NCI-H510A treated with DMSO at 0.1 percent for 48 hours (cell line): Measurements from ENCODE around the gene ADCY2.
A peak's percentile ranks its signal among the peaks of the same experiment; 100 is the strongest.

Experiments used
- DNase-seq: peaks from one replicate; lab custom pipeline; 2025; lab: John Stamatoyannopoulos, UW

ADCY2 gene

DNA sequence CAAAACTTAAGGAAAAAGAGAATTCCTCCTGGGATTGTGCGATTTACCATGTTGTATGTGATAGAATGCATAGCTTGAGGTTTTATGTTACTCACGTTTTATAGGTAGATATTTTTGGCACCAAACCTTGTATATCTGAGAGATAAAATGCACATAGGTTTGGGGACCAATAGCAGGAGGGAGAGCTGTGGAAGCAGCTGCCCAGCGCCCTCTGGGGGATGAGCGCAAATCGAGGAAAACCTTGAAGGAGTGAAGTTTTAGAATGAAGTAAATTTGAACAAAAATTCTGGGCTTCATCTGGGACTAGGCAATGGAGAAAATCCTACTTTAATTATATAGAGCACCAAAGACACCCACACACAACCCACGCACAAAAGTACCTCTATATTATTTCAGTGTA, 197.0 kb downstream of the ADCY2 start:
- DNase-seq = no peak

DNA sequence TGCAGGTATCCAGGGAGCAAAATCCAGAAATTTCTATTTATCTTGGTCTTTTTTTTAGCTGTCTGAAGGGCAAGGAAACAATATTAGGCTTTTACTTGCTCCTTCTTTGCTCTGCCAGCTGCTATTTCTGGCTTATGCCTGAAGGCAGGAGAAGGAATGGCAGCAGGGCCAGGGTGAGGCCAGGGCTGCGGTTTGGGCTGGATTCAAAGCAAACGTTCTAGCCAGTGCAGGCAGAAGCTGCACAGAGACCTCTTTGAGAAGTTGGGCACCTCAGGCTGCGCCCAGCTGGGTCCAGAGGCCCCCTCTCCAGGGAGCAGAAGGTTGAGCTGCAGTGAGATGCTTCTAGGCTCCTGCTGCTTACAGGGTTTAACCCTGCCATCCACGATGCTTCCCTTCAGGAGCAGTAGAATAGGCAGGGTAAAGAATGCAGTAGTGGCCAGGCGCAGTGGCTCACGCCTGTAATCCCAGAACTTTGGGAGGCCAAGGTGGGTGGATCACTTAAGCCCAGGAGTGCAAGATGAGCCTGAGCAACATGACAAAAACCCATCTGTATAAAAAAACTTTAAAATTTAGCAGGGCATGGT, 201.2 kb downstream of the ADCY2 start:
- DNase-seq = no peak

DNA sequence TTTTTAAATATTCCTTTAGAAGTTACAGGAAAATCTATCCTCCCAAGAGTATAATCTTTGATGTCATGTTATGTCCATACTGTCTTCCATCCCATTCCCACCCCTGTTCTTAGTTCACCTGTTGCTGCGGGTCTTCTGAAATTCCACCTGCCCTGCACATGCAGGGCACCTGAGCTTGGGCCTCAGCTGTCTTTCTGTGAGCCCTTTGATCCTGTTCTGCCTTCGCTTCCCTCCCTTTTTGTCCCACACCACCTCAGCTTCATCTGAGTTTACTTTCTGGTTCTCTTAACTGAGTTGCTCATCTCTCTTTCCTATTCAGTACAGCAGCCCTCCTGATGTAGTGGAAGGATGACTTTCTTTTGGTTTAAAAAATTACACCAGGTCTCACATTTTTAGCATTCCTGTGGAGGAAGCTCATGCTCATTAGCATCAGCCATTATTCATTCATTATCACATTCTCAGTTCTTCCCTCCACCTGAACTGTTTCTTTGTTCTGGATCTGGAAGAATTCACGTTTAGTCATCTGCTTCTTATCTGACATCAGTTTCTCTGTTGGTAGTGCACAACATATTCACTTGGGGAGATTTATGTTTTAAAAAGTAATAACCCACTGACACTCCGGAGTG, 211.0 kb downstream of the ADCY2 start:
- DNase-seq = no peak

DNA sequence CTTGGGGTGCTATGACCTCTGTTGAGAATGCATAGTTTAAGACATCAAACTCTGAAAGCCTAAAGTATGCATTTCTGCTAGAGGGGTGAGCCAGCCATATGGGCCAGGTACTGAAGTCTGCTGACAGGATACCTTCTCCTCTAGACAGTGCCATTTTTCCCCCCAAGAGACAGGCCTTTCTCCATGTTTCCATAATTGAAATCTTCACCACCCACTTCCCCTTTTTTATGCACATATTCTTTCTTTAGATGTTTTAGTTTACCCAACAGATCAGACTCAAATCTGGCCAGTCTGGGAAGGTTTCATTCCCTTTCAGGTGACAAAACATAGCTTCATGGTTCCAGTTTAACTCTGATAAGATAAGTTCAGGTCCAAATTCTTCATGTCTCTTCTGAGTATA, 212.8 kb downstream of the ADCY2 start:
- no peak for DNase-seq

DNA sequence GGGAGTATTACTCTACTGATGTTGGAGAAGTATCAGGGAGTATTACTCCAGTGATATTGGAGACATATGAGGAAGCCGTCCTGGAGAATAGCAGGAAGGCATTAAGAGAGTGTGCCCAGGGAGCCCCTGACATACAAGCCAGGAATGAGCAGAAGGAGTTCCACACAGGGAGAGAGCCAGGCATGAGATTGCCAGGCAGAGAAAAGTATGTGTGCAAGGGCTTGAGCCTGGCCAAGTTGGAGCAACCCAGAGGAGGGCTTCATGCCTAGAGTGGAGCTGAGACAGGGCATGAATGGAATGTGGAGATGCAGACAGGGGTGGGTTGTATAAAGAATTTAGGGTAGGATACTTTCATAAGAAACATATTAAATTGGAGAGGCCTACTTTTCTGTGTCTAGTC, 213.8 kb downstream of the ADCY2 start:
- DNase-seq = no peak

DNA sequence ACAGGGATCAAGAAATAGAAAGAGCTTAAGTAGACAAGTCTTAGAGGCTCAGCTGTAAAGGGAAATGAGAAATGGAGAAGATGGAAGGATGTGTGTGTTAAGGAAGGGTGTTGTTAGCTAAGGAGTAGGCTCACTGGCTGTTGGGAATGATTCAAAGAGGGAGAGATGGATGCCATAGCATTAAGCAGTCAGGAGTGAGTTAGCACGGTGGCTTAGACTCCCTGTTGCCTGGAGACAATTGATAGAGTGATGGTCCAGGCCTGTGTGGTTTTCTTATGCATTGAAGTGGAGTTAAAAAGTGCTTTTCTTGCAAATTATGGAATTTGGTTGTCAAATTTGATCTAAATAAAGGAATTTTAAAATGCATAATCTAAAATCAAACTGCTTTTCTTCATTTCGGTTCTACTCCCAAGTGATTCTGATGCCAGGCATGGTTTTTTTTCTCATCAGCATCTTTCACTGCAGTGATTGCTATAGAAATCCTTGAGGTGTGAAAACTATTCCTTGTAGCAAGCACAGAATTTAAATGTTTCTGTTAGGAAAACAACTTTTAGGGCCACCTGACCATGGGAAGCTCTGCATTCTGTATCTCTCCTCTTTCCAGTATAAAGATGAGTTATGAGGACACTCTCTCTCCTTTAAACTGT, 214.7 kb downstream of the ADCY2 start:
- no peak for DNase-seq

DNA sequence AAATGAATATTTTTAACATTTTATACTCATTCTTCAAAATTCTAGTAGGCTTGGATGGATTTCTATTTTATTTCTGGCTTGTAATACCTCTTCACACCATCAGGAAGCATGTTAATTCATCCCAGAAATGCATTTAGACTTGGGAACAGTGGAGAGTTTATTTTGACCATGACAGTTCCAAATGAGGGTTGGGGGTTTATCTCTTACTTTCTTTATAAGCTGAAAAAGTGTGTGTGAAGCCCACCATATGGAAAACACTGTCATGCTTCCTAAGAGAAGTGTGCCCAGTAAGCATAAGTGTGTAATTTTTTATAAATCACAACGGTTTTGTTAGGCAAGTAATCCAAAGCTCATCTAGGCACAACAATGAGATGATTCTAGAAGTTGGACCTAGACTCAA, 215.6 kb downstream of the ADCY2 start:
- DNase-seq = no peak

DNA sequence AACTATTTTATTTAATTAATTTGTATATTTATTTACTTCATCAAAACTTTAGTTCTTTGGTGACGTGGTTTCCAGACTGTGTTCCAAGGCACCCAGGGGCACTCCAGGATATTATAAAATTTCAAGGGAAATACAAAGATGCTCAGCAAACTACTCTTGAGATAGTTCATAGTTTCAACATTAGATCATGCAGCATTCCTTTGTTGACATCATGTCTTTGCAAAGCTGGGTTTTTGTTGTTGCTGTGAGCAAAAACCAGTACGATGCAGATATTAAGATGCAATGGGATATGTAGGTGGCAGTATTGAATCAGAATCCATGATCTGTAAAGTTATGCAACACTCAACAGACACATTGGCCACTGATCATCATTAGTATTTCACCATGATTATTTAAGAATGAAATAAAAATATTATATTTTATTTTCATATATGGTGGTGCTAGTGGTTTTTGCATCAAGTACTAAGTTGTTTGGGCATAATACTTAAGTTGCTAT, 219.7 kb downstream of the ADCY2 start:
- no peak for DNase-seq

DNA sequence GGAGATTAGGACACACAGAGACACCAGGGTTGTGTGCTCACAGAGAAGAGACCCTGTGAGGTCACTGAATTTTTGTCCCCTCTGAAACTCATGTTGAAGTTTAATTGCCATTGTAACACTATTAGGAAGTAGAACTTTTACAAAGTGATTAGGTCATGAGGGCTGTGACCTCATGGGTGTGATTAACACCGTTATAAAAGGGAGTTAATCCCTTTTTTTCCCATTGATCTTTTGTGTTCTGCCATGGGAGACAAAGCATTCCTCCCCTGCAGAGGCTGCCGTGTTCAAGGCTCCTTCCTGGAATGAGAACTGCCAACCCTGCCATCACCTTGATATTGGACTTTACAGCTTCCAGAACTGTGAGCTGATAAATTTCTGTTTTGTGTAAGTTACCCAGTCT, 221.0 kb downstream of the ADCY2 start:
- no peak for DNase-seq

DNA sequence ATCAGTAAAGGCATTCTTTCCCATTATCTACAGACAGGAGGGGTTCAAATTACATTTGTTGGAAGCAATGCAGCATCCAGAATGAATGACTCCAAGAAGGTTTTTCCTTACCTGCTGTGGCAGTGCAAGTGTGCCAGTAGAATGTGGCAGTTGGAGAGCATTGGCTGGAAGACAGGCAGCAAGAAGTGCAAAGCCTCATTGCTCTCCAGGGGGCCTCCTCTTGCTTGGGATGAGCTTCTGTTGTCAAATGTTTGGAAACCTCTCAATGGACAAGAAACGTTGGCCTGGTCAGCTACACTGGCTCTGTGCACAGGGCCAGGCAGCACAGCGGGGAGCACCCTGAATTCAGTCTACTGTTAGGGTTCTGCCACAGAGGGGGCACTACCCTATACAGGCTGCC, 226.6 kb downstream of the ADCY2 start:
- no peak for DNase-seq

DNA sequence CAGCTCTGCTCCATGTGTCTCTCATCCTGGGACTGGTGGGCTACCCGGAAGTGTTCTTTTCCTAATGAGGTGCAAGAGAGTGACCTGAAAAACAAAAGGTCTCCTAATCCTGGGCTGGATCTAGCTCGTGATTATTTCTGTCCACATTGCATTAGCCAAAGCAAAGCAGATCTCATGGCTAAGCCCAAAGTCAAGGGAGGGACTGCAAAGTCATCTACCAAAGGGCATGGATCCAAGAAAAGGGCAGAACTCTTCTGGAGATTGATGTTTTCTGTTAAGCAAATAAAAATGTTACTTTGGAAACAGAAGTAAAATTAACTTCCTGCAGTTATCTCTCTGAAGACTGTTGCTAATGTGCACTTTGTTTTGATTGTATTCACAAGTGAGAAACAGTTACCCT, 229.8 kb downstream of the ADCY2 start:
- no peak for DNase-seq

DNA sequence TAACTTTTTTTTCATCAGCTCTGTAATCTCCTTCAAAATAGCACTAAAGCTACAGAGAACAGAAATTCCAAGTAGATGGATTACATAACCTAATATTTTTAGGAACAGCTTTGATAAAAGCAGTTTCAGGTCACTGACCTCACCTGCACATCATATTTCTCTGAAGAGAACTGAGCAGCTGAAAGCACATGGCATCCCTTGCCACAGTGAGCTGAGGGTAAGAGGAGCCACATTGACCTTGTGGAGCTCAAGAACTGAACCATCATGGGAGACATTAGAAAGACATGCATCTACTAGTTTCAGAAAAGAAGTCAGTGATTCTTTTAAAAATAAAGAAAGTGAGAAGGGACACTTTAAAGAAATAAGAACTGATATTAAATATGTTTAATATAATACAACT, 232.3 kb downstream of the ADCY2 start:
- peak; percentile 20 for DNase-seq

DNA sequence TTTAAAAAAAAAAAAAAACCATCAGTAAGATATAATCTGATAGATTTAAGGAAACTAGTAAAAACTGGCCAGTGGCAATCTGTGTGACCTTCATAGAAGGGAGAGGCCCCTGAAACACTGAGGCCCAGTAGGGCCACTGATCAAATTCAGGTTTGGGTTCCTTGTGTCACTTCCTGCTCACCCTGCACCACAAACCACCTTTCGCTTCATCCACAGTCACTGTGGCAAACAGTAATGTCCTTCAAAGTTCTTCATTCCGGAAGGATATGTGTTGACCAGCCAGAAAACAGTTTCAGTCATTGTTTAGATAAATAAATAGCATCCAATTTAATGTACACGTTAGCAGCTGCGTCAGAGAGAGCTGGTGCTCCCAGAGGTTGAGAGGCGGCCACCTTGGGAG, 232.9 kb downstream of the ADCY2 start:
- DNase-seq = no peak

DNA sequence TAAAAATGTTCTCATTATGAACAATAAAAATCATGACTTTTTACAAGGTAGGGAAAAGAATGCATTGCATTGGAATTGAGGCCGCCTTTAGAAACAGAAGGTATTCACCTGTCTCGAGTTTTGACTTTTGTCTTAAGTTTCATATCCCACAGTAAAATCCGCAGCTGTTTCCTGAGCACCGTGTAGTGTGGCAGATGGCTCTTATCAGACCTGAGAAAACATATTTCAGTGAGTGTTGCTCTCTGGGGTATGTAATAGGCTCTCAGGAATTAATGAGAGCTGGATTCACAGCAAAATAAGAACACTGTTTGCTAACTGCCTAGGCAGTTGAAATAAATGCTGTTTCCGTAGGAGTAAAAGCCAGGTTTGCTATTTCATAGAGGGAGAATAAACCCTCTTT, 233.6 kb downstream of the ADCY2 start:
- DNase-seq = peak; percentile 87

DNA sequence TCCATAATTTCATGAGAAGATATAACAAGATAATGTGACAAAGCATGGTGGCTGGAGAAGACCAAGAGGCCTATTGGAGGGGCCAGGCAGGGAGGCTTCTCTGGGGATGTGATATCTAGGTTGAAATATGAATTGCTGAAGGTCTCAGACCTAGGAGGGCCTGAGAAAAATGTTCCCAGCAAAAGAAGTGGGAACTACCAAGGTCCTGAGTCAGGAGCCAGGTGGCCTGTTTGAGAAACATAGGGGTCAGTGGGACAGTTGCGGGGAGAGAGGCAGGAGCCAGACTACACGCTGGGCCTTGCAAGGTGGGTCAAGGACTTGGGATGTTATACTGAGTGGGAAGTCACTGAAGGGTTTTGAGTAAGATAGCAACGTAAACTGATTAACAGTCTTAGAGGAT, 238.9 kb downstream of the ADCY2 start:
- no peak for DNase-seq

DNA sequence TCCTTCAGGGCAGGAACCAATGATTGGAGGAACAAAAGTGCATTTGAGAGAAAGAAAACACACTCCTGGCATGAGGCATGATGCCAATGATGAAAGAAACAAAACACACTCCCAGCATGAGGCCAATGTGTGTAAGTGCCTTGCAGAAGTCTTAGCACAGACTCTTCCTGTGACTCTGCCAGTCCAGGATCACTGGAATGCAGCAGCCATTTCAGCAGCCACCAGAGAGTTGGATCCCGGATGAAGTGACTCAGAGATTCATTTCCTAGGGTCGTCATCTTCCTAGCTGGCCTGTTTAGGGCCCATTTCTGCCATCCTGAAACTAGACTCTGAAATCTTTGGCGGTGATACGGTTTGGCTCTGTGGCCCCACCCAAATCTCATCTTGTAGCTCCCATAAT, 242.5 kb downstream of the ADCY2 start:
- no peak for DNase-seq

DNA sequence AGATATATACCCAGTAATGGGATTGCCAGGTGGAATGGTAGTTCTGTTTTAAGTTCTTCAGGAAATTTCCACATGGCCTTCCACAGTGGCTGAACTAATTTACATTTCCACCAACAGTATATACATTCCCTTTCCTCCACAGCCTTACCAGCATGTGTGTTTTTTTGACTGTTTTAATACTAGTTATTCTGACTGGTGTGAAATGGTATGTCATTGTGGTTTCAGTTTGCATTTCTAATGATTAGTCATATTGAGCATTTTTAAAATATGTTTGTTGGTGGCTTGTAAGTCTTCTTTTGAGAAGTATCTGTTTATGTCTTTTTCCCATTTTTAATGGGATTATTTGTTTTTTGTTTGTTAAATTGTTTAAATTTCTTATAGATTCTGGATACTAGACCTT, 246.1 kb downstream of the ADCY2 start:
- no peak for DNase-seq

DNA sequence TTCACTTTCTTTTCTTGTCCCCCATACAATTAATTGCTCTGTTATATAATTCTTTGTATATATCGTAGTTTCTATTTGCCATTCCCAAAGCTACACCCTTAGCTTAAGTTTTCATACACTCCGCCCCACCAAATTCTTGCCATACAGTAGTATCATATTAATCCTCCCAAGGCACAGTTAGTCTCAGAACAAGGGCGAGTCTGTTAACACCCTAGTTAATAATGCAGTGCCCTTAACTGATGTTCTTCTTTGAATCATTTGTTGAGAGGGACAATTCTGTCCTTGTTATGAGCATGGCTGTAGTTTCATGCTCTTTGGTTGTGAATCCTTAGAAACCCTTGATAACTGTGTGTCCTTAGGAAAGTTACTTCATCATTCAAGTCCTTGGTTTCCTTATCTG, 248.8 kb downstream of the ADCY2 start:
- no peak for DNase-seq

DNA sequence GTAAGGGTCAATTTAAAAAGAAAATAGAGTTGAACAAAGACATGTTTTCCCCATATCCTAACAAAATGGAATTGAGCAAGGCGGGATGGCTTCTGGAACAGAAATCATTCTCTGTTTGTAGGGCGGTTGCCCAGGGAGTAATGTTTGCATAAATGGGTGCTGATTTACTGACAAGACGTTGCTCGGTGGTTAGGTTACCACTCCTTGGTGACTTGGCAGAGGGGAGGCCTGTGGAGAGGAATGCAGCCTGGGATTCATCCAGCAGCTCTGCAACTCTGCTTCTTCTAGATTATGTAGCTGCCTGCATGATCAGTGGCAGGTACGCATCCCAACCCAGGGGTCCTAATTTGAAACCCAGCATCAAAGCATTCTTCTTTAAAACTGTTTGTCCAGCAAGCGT, 254.8 kb downstream of the ADCY2 start:
- DNase-seq = no peak

DNA sequence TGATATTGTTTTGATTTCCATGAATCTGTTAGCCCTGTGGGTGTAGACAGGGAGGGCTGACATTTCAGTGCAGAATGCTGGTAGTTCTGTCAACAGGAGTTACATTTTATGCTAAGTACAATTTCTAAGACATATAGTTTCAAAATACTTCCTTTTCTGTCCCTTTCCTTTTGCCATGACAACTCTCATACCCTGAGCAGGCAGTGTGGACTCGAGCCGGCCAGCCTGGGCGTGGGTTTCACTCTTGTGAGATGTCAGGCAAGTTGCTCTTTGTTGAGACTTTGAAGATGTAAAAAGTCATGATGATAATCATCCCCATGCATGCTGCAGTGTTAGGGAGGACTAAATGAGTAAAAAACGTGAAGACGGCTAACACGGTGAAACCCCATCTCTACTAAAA, 257.1 kb downstream of the ADCY2 start:
- DNase-seq = no peak

DNA sequence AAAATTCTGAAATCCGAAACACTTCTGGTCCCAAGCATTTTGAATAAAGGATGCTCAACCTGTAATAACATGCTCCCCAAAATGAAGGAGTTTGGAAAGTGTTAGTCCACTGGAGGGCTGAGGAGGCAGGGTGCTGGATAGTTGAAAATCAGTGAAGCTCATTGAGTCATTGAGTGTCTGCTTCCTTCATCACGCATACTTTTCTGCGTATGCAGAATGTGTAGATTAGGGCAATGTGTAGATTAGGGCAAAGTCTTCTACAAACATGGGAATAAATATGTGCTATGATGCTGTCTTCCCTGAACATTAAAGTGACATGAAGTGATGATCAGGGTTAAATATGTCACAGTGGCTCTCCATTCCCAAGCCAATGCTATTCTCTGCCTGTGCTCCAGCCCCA, 261.2 kb downstream of the ADCY2 start:
- DNase-seq = no peak

DNA sequence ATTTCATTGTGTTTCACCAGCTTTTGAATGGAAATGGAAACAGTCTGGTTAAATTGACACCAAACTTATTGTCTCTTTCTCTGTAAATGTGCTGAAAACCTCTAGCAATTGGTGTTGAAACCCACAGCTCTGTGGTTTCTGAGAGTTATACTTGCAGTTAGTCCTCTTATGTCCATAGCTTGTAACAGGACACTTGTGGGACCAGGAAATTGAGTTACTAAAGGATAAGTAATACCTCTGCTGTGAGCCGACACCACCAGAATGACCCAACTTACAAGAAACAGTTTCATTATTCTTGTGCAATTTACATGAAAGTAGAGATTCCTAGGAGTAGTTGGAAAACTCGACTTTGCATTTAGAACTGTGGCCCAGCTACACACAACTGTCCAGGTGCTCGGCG, 263.5 kb downstream of the ADCY2 start:
- DNase-seq = peak; percentile 45

DNA sequence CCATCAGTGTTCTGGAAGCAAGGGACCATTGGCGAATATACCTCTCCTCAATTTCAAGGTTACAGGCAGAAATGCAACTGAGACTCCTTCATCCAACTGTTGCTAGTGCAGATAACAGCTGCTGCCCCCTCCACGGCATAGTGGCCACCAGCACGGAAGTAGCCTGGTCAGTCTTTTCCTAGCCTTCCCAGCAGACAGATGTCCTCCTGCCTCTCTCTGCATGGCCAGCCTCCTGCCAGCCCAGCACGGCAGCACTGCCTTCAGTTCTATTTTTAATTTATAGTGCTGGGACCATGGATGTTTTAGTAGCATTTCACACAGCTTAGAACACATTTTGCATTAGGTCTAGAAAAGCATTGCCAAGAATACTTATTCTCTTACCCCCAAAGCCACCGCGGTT, 266.4 kb downstream of the ADCY2 start:
- no peak for DNase-seq

DNA sequence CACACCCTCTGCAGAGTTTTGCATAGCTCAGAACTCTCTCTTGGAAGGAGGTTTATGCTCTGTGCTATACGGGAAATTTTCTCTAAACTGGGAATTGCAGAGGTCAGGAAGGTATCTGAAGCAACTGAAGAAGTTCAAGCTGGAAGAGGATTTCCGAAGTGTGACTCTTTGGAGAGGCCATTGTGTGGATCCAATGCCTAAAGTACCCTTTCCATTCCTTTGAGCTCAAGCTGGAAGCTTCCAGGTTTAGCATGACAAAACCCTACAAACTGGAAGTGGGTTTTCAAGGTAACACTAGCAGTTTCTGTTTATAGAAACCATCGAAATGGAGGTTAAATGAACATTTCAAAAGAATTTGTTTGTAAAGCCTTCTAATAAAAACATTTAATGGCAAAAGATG, 267.9 kb downstream of the ADCY2 start:
- no peak for DNase-seq
